VCaP (cell line): Measurements from ENCODE around the gene GALNT12.

Experiments used
- H3K27ac ChIP-seq: fragments of 450-650 bp; 2 replicates; pipeline ENCODE4 v1.5.1; 2017
- CTCF ChIP-seq: fragments of 450-650 bp; conservative IDR thresholded peaks from 2 replicates; pipeline ENCODE4 v1.5.1; 2017; ENCODE audit warnings: mild to moderate bottlenecking, moderate library complexity

The GALNT12 gene

GRCh38 chr9:98838155-98838867 lies 30.8 kb downstream of the GALNT12 start:
- TF ChIP-seq CTCF = no peak

GRCh38 chr9:98838868-98839565 lies 31.5 kb downstream of the GALNT12 start:
- H3K27ac ChIP-seq = no peak overlapping the region
- TF ChIP-seq CTCF = no peak

More at GRCh38 chr9:98838155-98838867, 30.8 kb downstream of the GALNT12 start:
- H3K27ac ChIP-seq = no peak overlapping the region

- no peak for TF ChIP-seq CTCF
- H3K27ac ChIP-seq = no peak overlapping the region
These were observed 32.3 kb downstream of the GALNT12 start for GRCh38 chr9:98839724-98840123.

GRCh38 chr9:98842510-98842909 lies 35.0 kb downstream of the GALNT12 start:
- TF ChIP-seq CTCF = no peak
- no peak overlapping the region for H3K27ac ChIP-seq

- TF ChIP-seq CTCF = no peak
- no peak overlapping the region for H3K27ac ChIP-seq
These were observed 38.6 kb downstream of the GALNT12 start for GRCh38 chr9:98846081-98846480.

- TF ChIP-seq CTCF = no peak
- no peak overlapping the region for H3K27ac ChIP-seq
These were observed 39.4 kb downstream of the GALNT12 start for GRCh38 chr9:98846879-98847278.

GRCh38 chr9:98848450-98849149 lies 41.1 kb downstream of the GALNT12 start:
- peak overlapping the region; percentile 57 for H3K27ac ChIP-seq
- peak; percentile 96 for TF ChIP-seq CTCF
